ENCODE results near the gene NACC2. TPM values are rescaled to one million over a fixed set of nuclear protein-coding genes. Genes with fewer than 3 reads are reported as not detected.

The NACC2 gene
- total and polyA plus RNA-seq, 9 of the 15 experiments (the other 6 are each of a cell fraction or from before 2014, with no cell fraction given), result 0.70 to 25.1 (median 5.6) TPM

GRCh38 chr9:135980926-135981630 lies 114.0 kb downstream of the NACC2 start:
- Histone ChIP-seq H3K36me3 (ENCODE audit: control insufficient read depth, insufficient read depth, low read length) (no peaks in the 10 kb centered on the region), H3K4me3 (no peak overlapping the region), H3K9me3 (replicated peaks; ENCODE audit: control insufficient read depth, insufficient read depth, low read depth, low read length) (no peaks in the 10 kb centered on the region), H2AFZ (ENCODE audit: low read depth, low read length) (no peak overlapping the region), H3K9me1 (ENCODE audit: control insufficient read depth, insufficient read depth, low read length) (no peaks in the 10 kb centered on the region), H3K79me2 (ENCODE audit: control insufficient read depth, insufficient read depth, low read length) (no peaks in the 10 kb centered on the region), H3K9ac (ENCODE audit: insufficient read depth in 1 of 2, low read depth in 2 of 2, low read length in 2 of 2) (peak overlapping the region in 1 of 2 experiments; percentile 13; a peak in 1 of 4 replicates), H3K4me1 (replicated peaks in 1 of 2; ENCODE audit: control insufficient read depth in 2 of 2, insufficient read depth in 2 of 2, low read length in 2 of 2) (peaks cover 23 to 66% of the 10 kb centered on the region in 2 experiments), H3K27me3 (ENCODE audit: control insufficient read depth in 2 of 2, insufficient read depth in 2 of 2, low read length in 2 of 2) (peaks cover 20 to 51% of the 10 kb centered on the region in 2 experiments; a peak in 4 of 5 replicates), H3K27ac (ENCODE audit: extremely low read depth, low read depth, low read length) (no peak overlapping the region), H3K4me2 (ENCODE audit: insufficient read depth, low read length) (no peak overlapping the region), H4K20me1 (replicated peaks; ENCODE audit: control insufficient read depth, insufficient read depth, low read length) (peaks cover 8% of the 10 kb centered on the region; the same call in 1 of the 2 replicates)
- FAIRE-seq (no peak), DNase-seq (ENCODE audit: extremely low read depth in 1 of 4, low spot score in 3 of 4) (no peak), ATAC-seq (no peak)
- intact Hi-C loops (cut with micrococcal nuclease) (loop anchor here (5.0 kb wide), 1 partner anchor 184 kb away; no protein-coding TSS in a partner anchor), in situ Hi-C loops (cut with MboI) (loop anchor here (5.0 kb wide), 1 partner anchor 131 kb away; no protein-coding TSS in a partner anchor)
- 13% methylated on average over 28 of the region's 29 CpGs for WGBS (ENCODE audit: insufficient coverage, low coverage, missing lambda C conversion rate)
- BruUV-seq (replicated peaks), result no TSS peak
- TF ChIP-seq NFATC3 (IDR thresholded peaks at IDR 0.05) (no peak), SUPT5H (IDR thresholded peaks at IDR 0.05) (no peak), ZNF324 (CRISPR knock-in tag; IDR thresholded peaks at IDR 0.05) (no peak)
- ChIA-PET POLR2A (interaction anchor here (0.7 kb wide), 1 partner anchor 142 kb away, joined by 3 read pairs; no protein-coding TSS in a partner anchor), CTCF (ENCODE audit: low intra/inter-chr PET ratio) (no interaction called here)

GRCh38 chr9:135979547-135980166 lies 115.4 kb downstream of the NACC2 start:
- H3K27me3 ChIP-seq (ENCODE audit: control insufficient read depth in 2 of 2, insufficient read depth in 2 of 2, low read length in 2 of 2), result peaks cover 23 to 57% of the 10 kb centered on the region in 2 experiments; a peak in 4 of 5 replicates
- no peaks in the 10 kb centered on the region for H3K9me1 ChIP-seq (ENCODE audit: control insufficient read depth, insufficient read depth, low read length)
- no peak overlapping the region for H3K9ac ChIP-seq (ENCODE audit: insufficient read depth in 1 of 2, low read depth in 2 of 2, low read length in 2 of 2)
- H3K4me3 ChIP-seq, result no peak overlapping the region
- DNase-seq (ENCODE audit: extremely low read depth in 1 of 4, low spot score in 3 of 4) (no peak), ATAC-seq (no peak; the same call in 2 of the 3 replicates), FAIRE-seq (no peak)
- ChIA-PET CTCF (ENCODE audit: low intra/inter-chr PET ratio) (no interaction called here), POLR2A (no interaction called here)
- peaks cover 8% of the 10 kb centered on the region; the same call in 1 of the 2 replicates for H4K20me1 ChIP-seq (replicated peaks; ENCODE audit: control insufficient read depth, insufficient read depth, low read length)
- H3K36me3 ChIP-seq (ENCODE audit: control insufficient read depth, insufficient read depth, low read length), result no peaks in the 10 kb centered on the region
- no peak overlapping the region for H3K4me2 ChIP-seq (ENCODE audit: insufficient read depth, low read length)
- no peak overlapping the region for H3K27ac ChIP-seq (ENCODE audit: extremely low read depth, low read depth, low read length)
- intact Hi-C loops (cut with micrococcal nuclease) (loop anchor here (5.0 kb wide), 1 partner anchor 182 kb away; no protein-coding TSS in a partner anchor), in situ Hi-C loops (cut with MboI) (loop anchor here (5.0 kb wide), 1 partner anchor 133 kb away; no protein-coding TSS in a partner anchor)
- no peak overlapping the region for H2AFZ ChIP-seq (ENCODE audit: low read depth, low read length)
- H3K4me1 ChIP-seq (replicated peaks in 1 of 2; ENCODE audit: control insufficient read depth in 2 of 2, insufficient read depth in 2 of 2, low read length in 2 of 2), result peaks cover 12 to 51% of the 10 kb centered on the region in 2 experiments; a peak in 4 of 5 replicates
- no TSS peak for BruUV-seq (replicated peaks)
- no peaks in the 10 kb centered on the region for H3K79me2 ChIP-seq (ENCODE audit: control insufficient read depth, insufficient read depth, low read length)
- 3% methylated on average over 16 of the region's 19 CpGs for WGBS (ENCODE audit: insufficient coverage, low coverage, missing lambda C conversion rate)
- no peaks in the 10 kb centered on the region for H3K9me3 ChIP-seq (replicated peaks; ENCODE audit: control insufficient read depth, insufficient read depth, low read depth, low read length)
- TF ChIP-seq ZNF609 (CRISPR knock-in tag; IDR thresholded peaks at IDR 0.05; ENCODE audit: borderline replicate concordance), result no peak

Measured in K562 (cell line).